Mesenteric fat pad (tissue), 1 donor: ENCODE results near the gene MTIF2. TPM values are rescaled to one million over a fixed set of nuclear protein-coding genes. Genes with fewer than 3 reads are reported as not detected.
A peak's percentile ranks its signal among the peaks of the same experiment; 100 is the strongest.
"Not testable (repeated sequence)": the region's sequence is repeated elsewhere in the genome, so short reads cannot be mapped to it uniquely, and the experiment has no call there.

Experiments
- DNase-seq: peaks from one replicate; pipeline ENCODE4 v3.0.0-alpha.2; 2020; ENCODE audit warnings: low spot score
- total RNA-seq: library from RNA; stranded (reverse); fragmentation: NEBNext Ultra II Directional; extraction: Animal tissue kit (Norgen Biotek cat#: 25700); gene quantifications from one replicate; pipeline ENCODE4 v1.2.1, GENCODE V29; 2021
- donor health status: DM: yes; HTN: yes; CAD: no.

Gene MTIF2
- total RNA-seq, 1 donor from 2014 or later = 19.5 TPM

DNA sequence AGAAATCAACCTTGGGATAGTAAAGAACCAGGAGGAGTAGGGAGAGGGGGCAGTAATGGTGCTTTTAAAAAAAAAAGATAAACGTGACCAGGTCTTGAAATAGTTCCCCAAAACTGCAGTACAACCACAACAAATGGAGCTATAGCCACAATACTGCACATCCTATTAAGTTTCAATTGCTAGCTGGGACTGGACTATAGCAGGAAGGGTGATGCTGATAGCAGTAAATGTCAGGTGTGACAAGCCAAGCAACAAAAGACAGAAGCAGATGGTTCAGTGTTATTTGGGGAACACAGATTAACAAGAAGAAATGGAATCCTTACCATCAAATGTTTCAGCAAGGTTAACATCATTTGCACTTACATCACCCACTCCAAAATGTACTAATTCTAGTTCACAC is 26.4 kb downstream of the MTIF2 start:
- DNase-seq = no peak

DNA sequence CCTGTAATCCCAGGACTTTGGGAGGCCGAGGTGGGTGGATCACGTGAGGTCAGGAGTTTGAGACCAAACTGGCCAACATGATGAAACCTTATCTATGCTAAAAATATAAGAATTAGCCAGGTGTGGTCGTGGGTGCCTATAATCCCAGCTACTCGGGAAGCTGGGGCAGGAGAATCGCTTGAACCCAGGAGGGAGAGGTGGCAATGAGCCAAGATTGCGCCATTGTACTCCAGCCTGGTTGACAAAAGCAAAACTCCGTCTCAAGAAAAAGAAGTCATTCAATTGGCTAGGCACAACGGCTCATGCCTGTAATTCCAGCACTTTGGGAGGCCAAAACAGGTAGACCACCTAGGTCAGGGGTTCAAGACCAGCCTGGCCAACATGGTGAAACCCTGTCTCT is 27.4 kb downstream of the MTIF2 start:
- DNase-seq = not testable (repeated sequence)

DNA sequence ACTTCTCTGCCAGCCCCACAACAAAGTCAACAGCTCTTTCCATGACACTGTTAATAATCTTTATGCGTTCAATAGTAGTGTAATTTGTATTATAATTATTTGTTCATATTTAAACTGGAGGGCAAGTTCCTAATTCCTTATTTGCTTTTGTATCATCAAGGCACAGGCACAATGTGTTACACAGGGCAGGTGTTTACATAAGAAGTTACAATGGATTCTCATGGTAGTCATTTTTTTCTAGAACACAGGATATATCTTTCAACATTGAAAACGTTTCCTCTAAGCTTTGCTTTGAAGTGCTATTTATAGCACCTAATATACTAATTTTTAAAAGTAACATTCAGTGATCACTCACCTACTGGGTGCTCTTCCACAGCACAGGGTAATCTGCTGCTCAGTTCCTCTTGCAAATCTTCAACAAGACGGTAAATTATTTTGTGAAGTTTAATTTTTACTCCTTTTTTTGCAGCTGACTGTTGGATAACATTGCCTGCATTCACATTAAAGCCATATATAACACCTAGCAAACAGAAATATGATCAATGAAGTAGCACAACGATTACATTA is 29.3 kb downstream of the MTIF2 start:
- DNase-seq = no peak

DNA sequence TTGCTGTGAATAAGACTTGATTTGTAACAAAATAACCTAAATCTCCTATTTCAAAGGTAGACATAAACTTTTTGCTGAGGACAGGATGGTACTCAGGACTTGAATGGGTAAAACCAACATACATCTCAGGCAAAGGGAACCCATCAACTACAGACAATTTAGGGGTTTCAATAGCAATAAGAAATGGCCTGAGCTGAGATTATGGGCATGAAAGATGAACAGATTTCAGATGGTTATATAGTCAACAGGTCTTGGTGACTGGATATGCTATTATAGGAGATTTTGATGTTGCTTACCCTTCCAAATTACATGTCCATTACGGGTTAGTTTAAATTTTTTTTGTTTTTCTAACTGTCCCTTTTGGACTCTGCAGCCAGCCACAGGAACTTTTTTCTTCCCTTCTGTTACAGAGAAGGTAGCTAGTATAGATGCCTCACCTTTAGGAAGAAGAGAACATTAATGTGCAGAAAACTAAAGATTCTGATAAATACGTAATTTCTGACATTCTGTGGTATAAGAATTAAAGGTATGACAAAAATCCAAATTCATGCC is 32.0 kb downstream of the MTIF2 start:
- DNase-seq = no peak

DNA sequence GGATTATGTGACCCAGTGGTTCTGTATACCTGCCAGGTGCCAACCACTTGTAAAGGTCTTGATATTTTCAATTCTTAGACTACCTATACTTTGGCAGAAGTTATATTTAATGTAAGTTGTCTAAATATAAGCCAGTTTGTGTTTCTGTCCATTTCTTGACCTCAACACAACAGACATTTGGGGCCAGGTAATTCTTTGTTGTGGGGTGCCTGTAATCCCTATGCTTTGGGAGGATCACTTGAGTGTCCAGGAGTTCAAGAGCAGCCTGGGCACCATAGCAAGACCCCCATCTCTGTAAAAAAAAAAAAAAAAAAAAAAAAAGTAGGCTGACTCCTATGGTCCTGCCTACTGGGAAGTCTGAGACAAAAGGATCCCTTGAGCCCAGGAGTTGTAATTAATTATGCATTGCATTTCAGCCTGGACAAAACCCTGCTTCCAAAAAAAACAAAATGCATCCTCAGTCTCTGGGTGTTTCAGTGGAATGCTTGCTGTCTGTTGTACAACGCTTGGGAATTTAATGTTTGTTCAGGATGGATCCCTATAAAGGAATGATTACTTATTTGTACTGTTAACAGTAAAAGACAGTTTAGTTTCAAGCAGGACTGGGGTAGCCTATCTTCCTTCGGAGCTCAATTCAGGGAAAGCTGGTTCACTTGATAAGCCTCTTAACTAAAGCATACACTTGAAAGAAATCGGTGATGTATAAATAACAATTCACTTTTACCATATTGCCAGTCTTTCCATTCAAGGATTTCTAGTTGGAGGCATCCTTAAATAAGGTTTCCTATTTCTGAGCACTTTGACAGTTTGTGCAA is 33.1 kb downstream of the MTIF2 start:
- no peak for DNase-seq

DNA sequence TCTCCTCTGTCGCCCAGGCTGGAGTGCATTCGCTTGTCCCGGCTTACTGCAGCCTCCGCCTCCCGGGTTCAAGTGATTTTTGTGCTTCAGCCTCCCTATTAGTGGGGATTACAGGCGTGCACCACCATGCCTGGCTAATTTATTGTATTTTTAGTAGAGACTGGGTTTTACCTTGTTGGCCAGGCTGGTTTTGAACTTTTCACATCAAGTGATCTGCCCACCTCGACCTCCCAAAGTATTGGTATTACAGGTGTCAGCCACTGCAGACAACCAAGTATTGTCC is 35.4 kb downstream of the MTIF2 start:
- no peak for DNase-seq

DNA sequence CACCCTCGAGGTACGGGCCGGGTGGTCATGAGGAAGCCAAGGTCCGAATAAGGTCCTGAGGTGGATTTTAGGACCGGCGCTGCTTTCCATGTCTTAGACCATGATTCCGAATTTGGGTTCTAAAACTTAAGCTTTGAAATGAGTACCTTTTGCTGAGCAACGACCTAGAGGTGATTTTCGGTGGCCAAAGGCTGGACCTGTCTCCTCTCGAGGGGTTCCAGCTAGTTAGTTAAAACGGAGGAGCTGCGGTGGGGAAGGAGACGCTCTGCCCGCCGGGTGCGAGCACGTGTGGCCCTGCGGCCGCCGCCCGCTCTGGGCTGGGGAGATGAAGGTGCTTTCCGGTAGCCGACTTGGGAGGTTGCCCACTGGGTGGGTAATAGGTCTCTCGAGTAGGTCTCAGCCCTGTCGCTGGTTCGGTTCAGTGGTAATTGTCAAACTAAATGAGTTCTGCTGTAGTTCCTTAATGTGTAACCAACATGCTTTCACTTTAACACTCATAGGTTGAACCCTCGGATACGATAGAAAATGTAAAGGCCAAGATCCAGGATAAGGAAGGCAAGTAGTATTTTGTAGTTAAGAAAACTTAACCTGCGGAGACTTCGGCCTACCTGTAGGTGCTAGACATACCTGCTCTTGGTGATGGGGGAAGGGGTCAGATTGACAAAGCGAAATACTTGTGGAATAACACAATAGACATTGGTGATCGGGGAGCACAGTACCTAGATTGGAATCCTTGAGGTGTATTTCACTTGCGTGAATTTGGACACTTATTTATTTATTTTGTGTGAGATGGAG is 36.0 kb downstream of the MTIF2 start:
- DNase-seq = no peak

DNA sequence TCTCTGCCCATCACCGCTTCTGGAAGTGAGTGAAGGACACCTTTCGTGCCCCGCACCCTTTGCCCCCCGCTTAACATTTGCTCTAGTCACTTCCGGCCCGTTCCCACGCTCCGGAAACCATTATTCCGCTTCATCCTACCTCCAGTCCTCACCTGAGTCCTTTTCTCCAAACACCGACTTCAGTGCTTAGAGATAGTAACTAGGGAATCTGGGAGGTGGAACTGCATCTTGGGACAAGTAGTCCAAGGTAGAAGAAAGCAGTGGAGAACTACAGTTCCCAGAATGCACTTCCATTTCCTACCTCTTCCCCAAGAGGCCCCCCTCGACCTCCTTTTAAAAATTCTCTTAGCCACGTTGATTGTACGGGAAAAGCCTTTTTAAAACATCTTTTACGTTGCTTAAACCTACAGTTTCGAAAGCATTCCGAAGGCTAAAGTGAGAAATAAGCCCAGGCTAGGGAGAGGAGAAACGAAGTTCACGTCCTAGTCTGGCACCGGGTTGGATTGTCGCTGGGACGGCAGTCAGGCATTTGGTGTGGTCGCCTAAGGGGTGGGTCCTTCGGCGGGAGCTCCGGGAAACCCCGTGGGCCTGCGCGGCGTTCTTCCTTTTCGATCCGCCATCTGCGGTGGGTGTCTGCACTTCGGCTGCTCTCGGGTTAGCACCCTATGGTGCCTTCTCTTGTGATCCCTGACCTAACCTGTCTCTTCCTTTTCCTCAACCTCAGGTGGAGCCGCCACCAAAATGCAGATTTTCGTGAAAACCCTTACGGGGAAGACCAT is 36.8 kb downstream of the MTIF2 start, which contains the start of the genes CLHC1 and RPS27A:
TSS of gene CLHC1 (minus strand) at position 210 of the 779 bp plus-strand sequence. CDS start 9,882 bp downstream, outside the sequence.
TSS of gene RPS27A (plus strand) at position 605 of the 779 bp plus-strand sequence. CDS start at position 742, 137 bp downstream.
- peak; percentile 97 for DNase-seq

DNA sequence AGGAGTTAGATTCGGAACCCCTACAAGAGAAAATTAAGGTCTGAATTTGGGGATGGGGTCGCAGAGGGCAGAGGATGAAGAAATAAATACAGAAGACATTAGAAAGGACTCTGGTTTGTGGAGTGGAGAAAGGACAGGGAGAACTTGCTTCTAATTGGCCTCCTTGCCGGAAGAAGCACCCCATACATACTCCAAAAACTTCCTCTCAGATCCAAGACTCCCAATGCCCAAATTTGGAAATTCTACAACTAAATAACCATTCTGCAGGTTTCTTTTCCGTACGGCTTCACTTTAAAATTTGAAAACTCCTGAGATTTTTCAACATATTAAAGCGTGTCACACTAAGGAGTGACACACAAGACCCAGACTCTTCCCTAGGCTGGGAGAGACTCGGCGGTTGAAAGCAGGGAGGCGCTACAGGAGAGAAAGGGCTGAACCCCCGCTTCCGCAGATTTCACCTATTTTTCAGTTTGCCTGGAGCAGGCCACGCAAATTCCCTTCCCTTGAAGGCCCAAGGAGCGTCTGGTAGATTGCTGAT is 37.4 kb downstream of the MTIF2 start:
- no peak for DNase-seq

DNA sequence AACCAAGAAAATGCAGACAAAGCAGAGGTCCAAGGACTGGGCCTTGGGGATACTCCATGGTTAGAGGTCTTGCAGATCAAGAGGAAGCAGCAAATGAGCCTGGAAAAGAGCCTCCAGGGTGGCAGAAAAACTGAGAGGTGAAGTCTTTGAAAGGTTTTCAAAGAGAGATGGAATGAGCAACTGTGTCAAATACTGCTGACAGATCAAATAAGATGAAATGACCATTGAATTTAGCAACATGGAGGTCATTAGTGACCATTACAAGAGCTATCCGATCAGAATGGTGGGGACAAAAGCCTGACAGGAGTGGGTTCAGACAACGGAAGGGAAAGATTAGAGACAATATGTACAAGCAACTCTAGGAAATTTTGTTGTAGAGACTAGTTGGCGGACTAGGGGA is 38.5 kb downstream of the MTIF2 start:
- DNase-seq = no peak

DNA sequence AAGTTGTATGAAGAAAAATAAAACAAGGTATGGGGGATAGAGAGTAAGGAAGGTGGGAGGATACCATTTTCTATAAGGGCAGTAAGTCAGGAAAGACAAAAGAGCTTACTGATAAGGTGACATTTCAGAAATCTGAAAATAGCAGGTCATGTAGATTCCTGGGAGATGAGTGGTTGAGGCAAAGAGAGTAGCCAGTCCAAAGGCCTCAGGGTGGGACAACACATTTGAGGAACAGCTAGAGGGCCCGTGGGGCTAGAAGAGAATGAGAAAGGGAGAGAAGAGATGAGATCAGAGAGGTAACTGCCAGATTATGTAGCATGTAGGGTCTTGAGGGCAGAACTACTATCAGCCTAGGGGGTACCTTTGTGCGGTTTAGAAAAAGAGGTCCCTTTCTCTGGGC is 39.8 kb downstream of the MTIF2 start:
- no peak for DNase-seq

DNA sequence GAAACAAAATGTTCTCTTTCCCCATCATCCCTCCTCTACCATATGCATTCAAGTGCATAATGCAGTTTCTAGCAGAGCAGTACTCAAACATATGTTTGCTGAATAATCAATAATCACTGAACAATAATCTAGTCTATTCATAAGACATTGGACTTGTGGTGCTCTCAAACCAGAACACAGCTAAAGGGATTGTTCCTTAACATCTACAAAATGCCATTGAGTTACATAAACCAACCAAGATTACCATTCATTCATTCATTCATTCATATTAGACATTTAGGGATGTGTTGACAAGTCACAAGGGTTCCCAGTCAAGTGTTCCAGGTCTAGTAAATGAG is 40.8 kb downstream of the MTIF2 start:
- no peak for DNase-seq

DNA sequence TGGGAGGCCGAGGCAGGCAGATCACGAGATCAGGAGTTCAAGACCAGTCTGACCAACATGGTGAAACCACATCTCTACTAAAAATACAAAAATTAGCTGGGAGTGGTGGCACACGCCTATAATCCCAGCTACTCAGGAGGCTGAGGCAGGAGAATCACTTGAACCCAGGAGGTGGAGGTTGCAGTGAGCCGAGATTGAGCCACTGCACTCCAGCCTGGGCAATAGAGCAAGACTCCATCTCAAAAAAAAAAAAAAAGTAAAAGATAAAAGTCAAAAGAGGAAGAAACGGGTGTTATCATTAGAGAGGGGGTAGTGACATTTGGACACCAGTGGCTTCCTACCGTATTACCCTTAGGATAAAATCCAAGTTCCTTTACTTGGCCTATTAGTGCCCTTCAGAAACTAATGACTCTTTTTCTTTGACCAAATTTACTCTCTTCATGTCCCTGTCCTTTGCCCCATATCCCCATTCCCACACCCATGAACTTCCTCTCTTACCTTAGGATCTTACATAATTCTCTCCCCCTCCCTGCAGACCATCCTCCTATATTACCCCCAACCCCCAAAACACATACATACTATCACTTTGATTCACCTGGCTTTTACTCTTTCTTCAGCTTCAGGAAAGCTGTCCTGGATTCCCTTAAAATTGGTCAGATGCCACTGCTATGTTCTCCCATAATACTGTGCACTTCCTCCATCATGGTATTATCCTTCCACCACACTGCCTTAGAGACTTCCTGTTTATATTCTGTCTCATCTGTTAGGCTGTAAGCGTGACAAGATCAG is 41.4 kb downstream of the MTIF2 start:
- DNase-seq = not testable (repeated sequence)

DNA sequence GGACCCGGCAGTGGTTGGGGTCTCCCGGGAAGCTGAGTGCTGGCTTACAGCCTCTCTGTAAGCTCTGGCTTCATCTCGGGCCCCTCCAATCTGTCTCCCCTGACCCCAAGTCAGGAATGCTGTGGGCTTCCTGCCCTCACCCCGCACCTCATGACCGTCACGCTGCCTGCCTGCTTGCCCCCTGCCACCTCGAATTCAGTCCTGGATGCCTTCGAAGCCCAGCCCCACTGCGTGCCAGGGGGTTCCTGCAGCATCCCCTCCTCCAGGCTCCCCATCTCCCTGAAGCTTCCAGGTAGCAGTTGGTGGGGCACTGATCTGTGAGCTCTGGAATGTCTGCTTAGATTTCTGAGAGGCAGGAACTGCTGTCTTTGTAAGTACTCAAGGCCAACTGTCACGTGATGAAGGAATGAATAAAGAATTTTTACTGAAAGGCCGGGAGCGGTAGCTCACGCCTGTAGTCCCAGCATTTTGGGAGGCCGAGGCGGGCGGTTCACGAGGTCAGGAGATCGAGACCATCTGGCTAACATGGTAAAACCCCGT is 43.5 kb downstream of the MTIF2 start:
- DNase-seq = no peak

DNA sequence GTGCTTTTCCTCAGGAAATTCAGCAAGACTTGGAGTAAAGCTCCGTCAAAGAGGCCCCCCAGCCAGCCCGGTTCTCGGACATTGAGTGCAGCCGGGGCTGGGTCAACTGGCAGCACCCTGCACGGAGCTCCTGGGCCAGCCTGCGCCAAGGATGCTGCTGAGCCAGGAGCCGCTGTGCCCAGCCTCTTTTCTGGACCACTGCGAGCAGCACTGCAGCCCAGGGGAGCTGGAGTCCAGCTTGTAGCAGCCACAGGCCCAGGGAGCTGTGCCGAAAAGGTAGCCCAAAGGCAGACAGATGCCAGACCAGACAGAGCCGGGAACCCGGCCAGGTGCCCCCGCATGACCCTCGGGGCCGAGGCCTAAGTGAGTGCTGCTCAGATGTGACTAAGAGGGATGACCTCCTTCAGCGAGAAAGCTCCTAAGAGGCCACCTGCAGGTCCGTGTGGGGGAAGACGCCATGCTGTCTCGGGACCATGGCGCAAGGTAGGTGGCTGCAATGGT is 44.2 kb downstream of the MTIF2 start:
- no peak for DNase-seq

DNA sequence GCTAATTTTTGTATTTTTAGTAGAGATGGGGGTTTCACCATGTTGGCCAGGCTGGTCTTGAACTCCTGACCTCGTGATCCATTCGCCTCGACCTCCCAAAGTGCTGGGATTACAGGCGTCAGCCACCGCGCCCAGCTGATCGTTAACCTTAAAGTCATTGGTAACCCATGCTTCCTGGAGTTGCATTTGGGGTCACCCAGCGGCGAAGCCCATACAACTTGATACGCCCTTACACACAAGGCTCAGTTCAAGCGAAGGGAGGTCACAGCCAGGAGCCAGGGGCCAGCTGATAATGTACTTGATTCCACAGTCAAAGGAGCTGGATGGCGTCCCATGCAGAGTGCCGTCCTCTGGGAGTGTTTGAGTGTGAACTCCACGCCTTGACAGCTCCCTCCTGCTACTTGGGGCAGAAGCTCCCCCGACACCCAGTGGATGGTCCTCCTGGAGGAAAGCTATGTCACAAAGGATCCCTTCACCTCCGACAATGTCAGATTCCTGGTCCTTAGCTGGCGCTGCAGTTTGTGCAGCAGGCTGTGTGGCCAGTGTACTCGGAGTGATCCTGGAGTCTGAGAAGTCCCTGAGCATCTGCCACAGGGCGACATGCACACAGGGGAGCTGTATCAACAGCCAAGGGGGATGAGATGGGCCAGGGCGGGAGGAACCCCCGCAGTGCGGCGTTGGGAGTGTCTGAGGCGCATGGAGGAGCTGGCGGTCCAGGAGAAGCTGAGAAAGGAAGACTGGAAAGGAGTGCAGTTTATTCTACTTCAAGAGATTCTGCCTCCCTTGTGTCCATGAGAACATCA is 44.9 kb downstream of the MTIF2 start:
- DNase-seq = no peak

DNA sequence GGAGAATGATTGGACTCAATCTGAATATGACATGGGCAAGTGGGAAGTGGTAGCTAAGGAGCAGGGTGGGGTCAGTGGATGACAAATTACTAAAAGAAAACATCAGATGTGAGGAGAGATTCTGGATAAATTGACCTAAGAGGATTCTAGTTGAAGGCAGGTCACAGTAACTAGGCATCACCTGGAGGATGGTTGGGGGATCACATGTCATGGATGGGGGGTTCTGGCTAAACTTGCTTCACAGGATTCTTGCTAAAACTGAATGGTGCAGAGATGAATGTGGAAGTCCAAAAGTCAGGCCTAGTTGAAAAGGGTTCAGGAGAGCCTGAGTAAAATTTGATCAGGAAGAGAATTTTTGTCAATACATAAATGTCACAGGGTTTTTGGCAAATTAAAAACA is 55.2 kb downstream of the MTIF2 start:
- no peak for DNase-seq

DNA sequence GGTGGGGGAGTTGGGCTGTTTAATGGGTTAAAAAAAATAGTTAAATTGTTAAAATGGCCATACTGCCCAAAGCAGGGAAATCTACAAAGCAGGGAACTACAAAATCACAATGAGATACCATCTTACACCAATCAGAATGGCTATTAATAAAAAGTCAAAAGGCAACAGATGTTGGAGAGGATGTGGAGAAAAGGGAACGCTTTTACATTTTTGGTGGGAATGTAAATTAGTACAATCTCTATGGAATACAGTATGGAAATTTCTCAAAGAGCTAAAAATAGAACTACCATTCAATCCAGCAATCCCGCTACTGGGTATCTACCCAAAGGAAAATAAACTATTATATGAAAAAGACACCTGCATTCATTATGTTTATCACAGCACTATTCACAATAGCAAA is 64.1 kb downstream of the MTIF2 start:
- no peak for DNase-seq

DNA sequence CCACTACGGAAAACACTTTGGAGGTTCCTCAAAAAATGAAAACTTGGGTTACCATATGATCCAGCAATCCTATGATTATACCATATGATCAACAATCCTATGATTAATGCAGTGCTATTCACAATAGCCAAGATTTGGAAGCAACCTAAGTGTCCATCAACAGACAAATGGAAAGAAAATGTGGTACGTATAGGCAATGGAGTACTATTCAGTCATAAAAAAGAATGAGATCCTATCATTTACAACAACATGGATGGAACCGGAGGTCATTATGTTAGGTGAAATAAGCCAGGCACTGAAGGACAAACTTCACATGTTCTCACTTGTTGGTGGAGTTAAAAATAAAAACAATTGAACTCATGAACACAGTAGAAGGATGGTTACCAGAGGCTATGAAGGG is 64.5 kb downstream of the MTIF2 start:
- DNase-seq = no peak
